Measurements from ENCODE around the gene KCNMA1. TPM values are rescaled to one million over a fixed set of nuclear protein-coding genes. Genes with fewer than 3 reads are reported as not detected.

KCNMA1 gene
- total RNA-seq, 1 experiment from 2014 or later: 0.70 TPM

- Histone ChIP-seq H3K4me3 (no peak overlapping the region), H3K36me3 (ENCODE audit: low read depth) (no peaks in the 10 kb centered on the region), H4K20me1 (ENCODE audit: insufficient read depth) (no peaks in the 10 kb centered on the region), H3F3A (ENCODE audit: insufficient read depth, low read depth) (no peaks in the 10 kb centered on the region), H2AFZ (no peak overlapping the region), H3K4me1 (replicated peaks; ENCODE audit: insufficient read depth) (no peaks in the 10 kb centered on the region), H3K27ac (no peak overlapping the region), H3K9me2 (ENCODE audit: insufficient read depth) (no peaks in the 10 kb centered on the region), H3K79me2 (ENCODE audit: low read depth) (no peaks in the 10 kb centered on the region), H3K4me2 (no peak overlapping the region), H3K27me3 (ENCODE audit: insufficient read depth, low read depth) (no peaks in the 10 kb centered on the region; the same call in 1 of the 2 replicates), H3K9me3 (ENCODE audit: insufficient read depth, low read depth) (no peaks in the 10 kb centered on the region)
- intact Hi-C loops (cut with micrococcal nuclease; ENCODE audit: unreplicated experiment): no loop called here
- no TSS peak for BruUV-seq (replicated peaks)
- TF ChIP-seq EZH2 (IDR thresholded peaks at IDR 0.05; ENCODE audit: low read depth): no peak
- TF ChIP-seq CTCF (conservative IDR thresholded peaks at IDR 0.05): no peak
- DNase-seq: no peak
- ChIA-PET CTCF (no interaction called here), POLR2A (ENCODE audit: unreplicated experiment) (no interaction called here)
Measured at GRCh38 chr10:77020426-77021040, 617.1 kb downstream of the KCNMA1 start.

DNA sequence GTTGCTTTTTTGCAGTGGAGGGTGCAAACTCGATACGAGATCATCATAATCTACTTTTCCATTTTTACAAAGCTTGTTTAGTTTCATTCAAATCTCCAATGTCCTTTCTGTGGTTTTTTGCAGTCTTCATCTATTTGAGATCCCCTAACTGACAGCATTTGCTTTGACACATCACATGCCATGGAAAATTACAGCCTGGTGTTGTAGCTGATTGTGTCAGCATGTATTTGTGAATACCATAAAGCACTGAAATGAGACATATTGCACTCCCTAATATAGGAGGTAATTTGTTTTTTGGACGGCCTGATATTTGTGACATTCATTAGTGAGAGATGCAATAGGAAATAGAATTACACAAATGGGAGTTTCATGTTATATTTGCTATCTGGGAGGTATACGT lies 620.8 kb downstream of the KCNMA1 start:
- no TSS peak for BruUV-seq (replicated peaks)

GRCh38 chr10:77016278-77016815 lies 621.3 kb downstream of the KCNMA1 start:
- ChIA-PET POLR2A (ENCODE audit: unreplicated experiment) (no interaction called here), CTCF (no interaction called here)
- Histone ChIP-seq H3K79me2 (ENCODE audit: low read depth) (no peaks in the 10 kb centered on the region), H3K27ac (no peak overlapping the region), H3K36me3 (ENCODE audit: low read depth) (no peaks in the 10 kb centered on the region), H3K4me2 (no peak overlapping the region), H3K4me3 (no peak overlapping the region), H3K9me3 (ENCODE audit: insufficient read depth, low read depth) (no peaks in the 10 kb centered on the region), H2AFZ (no peak overlapping the region), H3K4me1 (replicated peaks; ENCODE audit: insufficient read depth) (no peaks in the 10 kb centered on the region), H3K9me2 (ENCODE audit: insufficient read depth) (no peaks in the 10 kb centered on the region), H4K20me1 (ENCODE audit: insufficient read depth) (no peaks in the 10 kb centered on the region), H3K27me3 (ENCODE audit: insufficient read depth, low read depth) (no peaks in the 10 kb centered on the region), H3F3A (ENCODE audit: insufficient read depth, low read depth) (no peaks in the 10 kb centered on the region)
- TF ChIP-seq EZH2 (IDR thresholded peaks at IDR 0.05; ENCODE audit: low read depth): no peak
- TF ChIP-seq CTCF (conservative IDR thresholded peaks at IDR 0.05): no peak
- DNase-seq: no peak
- BruUV-seq (replicated peaks): no TSS peak
- intact Hi-C loops (cut with micrococcal nuclease; ENCODE audit: unreplicated experiment): loop anchor here (10.0 kb wide), 1 partner anchor 98 kb away; no protein-coding TSS in a partner anchor

More for the DNA sequence above, 620.8 kb downstream of the KCNMA1 start:
- ChIA-PET CTCF (no interaction called here), POLR2A (ENCODE audit: unreplicated experiment) (no interaction called here)
- no peaks in the 10 kb centered on the region for H3K9me2 ChIP-seq (ENCODE audit: insufficient read depth)
- no peaks in the 10 kb centered on the region for H3F3A ChIP-seq (ENCODE audit: insufficient read depth, low read depth)
- H2AFZ ChIP-seq: no peak overlapping the region
- no peaks in the 10 kb centered on the region for H4K20me1 ChIP-seq (ENCODE audit: insufficient read depth)
- intact Hi-C loops (cut with micrococcal nuclease; ENCODE audit: unreplicated experiment): loop anchor here (10.0 kb wide), 1 partner anchor 98 kb away; no protein-coding TSS in a partner anchor
- H3K27me3 ChIP-seq (ENCODE audit: insufficient read depth, low read depth): no peaks in the 10 kb centered on the region
- no peak for TF ChIP-seq EZH2 (IDR thresholded peaks at IDR 0.05; ENCODE audit: low read depth)
- H3K9me3 ChIP-seq (ENCODE audit: insufficient read depth, low read depth): no peaks in the 10 kb centered on the region
- no peak for DNase-seq
- H3K4me2 ChIP-seq: no peak overlapping the region
- H3K79me2 ChIP-seq (ENCODE audit: low read depth): no peaks in the 10 kb centered on the region
- H3K27ac ChIP-seq: no peak overlapping the region
- no peak overlapping the region for H3K4me3 ChIP-seq
- H3K36me3 ChIP-seq (ENCODE audit: low read depth): no peaks in the 10 kb centered on the region
- H3K4me1 ChIP-seq (replicated peaks; ENCODE audit: insufficient read depth): no peaks in the 10 kb centered on the region

Measured in PC-9 (cell line).